ENCODE data around the gene KRT77. TPM values are rescaled to one million over a fixed set of nuclear protein-coding genes. Genes with fewer than 3 reads are reported as not detected.

Gene KRT77
- total RNA-seq, 6 experiments from 2014 or later, result not detected

- H3K27me3 ChIP-seq, result no peaks in the 10 kb centered on the region
- H3K27ac ChIP-seq, result no peak overlapping the region
- intact Hi-C loops (cut with DNase I), result no loop called here
- H3K36me3 ChIP-seq, result no peaks in the 10 kb centered on the region
- 72% methylated on average over 2 of the region's 2 CpGs for WGBS (ENCODE audit: insufficient coverage, low coverage, low lambda C conversion rate, missing lambda C conversion rate)
- DNase-seq (no peak), ATAC-seq (no peak)
- peaks cover 0 to 4% (median 0%) of the 10 kb centered on the region in 4 donors for H3K4me1 ChIP-seq
- no peak overlapping the region for H3K4me3 ChIP-seq
- no peaks in the 10 kb centered on the region for H3K9me3 ChIP-seq
- TF ChIP-seq POLR2A (IDR thresholded peaks at IDR 0.05) (no peak), CTCF (IDR thresholded peaks at IDR 0.05) (no peak)
Observed at GRCh38 chr12:52688481-52688880, 14.8 kb downstream of the KRT77 start.

GRCh38 chr12:52687497-52688385 lies 15.6 kb downstream of the KRT77 start:
- Histone ChIP-seq H3K27me3 (no peaks in the 10 kb centered on the region), H3K36me3 (no peaks in the 10 kb centered on the region), H3K4me3 (no peak overlapping the region), H3K27ac (no peak overlapping the region), H3K4me1 (peaks cover 0 to 4% (median 0%) of the 10 kb centered on the region in 4 donors), H3K9me3 (no peaks in the 10 kb centered on the region)
- no peak for ATAC-seq
- intact Hi-C loops (cut with DNase I), result no loop called here
- TF ChIP-seq CTCF (IDR thresholded peaks at IDR 0.05) (no peak), POLR2A (IDR thresholded peaks at IDR 0.05) (no peak)
- no peak for DNase-seq
- 43% methylated on average over 7 of the region's 8 CpGs for WGBS (ENCODE audit: insufficient coverage, low coverage, low lambda C conversion rate, missing lambda C conversion rate)

- Histone ChIP-seq H3K36me3 (no peaks in the 10 kb centered on the region), H3K4me3 (no peak overlapping the region), H3K4me1 (peaks cover 0 to 4% (median 0%) of the 10 kb centered on the region in 4 donors), H3K27me3 (no peaks in the 10 kb centered on the region), H3K9me3 (no peaks in the 10 kb centered on the region), H3K27ac (no peak overlapping the region)
- intact Hi-C loops (cut with DNase I), result no loop called here
- ATAC-seq (no peak), DNase-seq (no peak)
- 47% methylated on average over 9 of the region's 9 CpGs for WGBS (ENCODE audit: insufficient coverage, low coverage, low lambda C conversion rate, missing lambda C conversion rate)
- TF ChIP-seq POLR2A (IDR thresholded peaks at IDR 0.05), result no peak
- TF ChIP-seq CTCF (IDR thresholded peaks at IDR 0.05), result no peak
Observed at GRCh38 chr12:52686756-52687487, 16.4 kb downstream of the KRT77 start.

GRCh38 chr12:52686063-52686462 lies 17.3 kb downstream of the KRT77 start:
- Histone ChIP-seq H3K27me3 (no peaks in the 10 kb centered on the region), H3K36me3 (no peaks in the 10 kb centered on the region), H3K4me1 (peaks cover 0 to 1% (median 0%) of the 10 kb centered on the region in 4 donors), H3K9me3 (no peaks in the 10 kb centered on the region), H3K4me3 (no peak overlapping the region), H3K27ac (no peak overlapping the region)
- 33% methylated on average over 1 of the region's 3 CpGs for WGBS (ENCODE audit: insufficient coverage, low coverage, low lambda C conversion rate, missing lambda C conversion rate)
- no peak for TF ChIP-seq POLR2A (IDR thresholded peaks at IDR 0.05)
- TF ChIP-seq CTCF (IDR thresholded peaks at IDR 0.05), result no peak
- no peak for DNase-seq
- intact Hi-C loops (cut with DNase I), result no loop called here
- no peak for ATAC-seq
